Mesothelial cell of epicardium (in vitro differentiated cells): ENCODE data around the gene CDH24. TPM values are rescaled to one million over a fixed set of nuclear protein-coding genes. Genes with fewer than 3 reads are reported as not detected.

Source experiments
- DNase-seq, 2 experiments: peaks; one replicate each; pipeline ENCODE4 v3.0.0; 2021; ENCODE audit warnings: low spot score in 2 of 2; ENCODE audit not compliant: unreplicated experiment in 2 of 2
- H3K27ac Mint-ChIP-seq: 2 replicates; pipeline ENCODE4 v1.8.0; 2021; ENCODE audit warnings: mixed read lengths
- H3K27me3 Mint-ChIP-seq: 2 replicates; pipeline ENCODE4 v1.8.0; 2021; ENCODE audit warnings: low read depth, mixed read lengths
- H3K36me3 Mint-ChIP-seq: 2 replicates; pipeline ENCODE4 v1.8.0; 2021; ENCODE audit warnings: mixed read lengths
- H3K4me1 Mint-ChIP-seq: 2 replicates; pipeline ENCODE4 v1.8.0; 2021; ENCODE audit warnings: mixed read lengths
- H3K4me3 Mint-ChIP-seq: 2 replicates; pipeline ENCODE4 v1.8.0; 2021; ENCODE audit warnings: mild to moderate bottlenecking, moderate library complexity, mixed read lengths
- H3K9me3 Mint-ChIP-seq: 2 replicates; pipeline ENCODE4 v1.8.0; 2021; ENCODE audit warnings: mixed read lengths
- total RNA-seq: library from RNA; stranded (reverse); gene quantifications from 3 replicates; pipeline ENCODE4 v1.2.1, GENCODE V29; 2021
- TF ChIP-seq, protein P1 (sequence below): fragments of 200-600 bp; sonication (generic); IDR thresholded peaks from one replicate; pipeline ENCODE4 v1.5.0; 2021; ENCODE audit warnings: antibody characterized with exemption; ENCODE audit not compliant: unreplicated experiment

CDH24 gene
- total RNA-seq, 1 donor from 2014 or later = 30.4 TPM

DNA sequence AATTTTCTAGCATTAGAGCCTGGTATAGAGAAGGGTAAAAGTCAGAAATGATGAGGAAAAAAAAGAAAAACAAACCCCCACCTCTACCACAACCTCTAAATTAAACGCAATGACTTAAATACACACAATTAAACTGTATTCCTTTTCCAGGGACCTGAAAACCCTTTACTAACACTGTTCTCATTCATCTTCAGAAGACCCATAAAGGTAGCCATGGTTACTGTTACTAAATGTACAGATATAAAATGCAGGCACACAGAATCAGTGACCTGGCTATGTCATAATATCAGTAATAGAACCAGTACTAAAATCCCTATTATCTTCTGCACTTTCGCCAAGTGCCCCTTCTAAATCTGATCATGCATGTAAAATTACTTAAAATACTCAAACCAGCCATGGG lies 36.2 kb upstream of the CDH24 start:
- TF ChIP-seq, protein P1, sequence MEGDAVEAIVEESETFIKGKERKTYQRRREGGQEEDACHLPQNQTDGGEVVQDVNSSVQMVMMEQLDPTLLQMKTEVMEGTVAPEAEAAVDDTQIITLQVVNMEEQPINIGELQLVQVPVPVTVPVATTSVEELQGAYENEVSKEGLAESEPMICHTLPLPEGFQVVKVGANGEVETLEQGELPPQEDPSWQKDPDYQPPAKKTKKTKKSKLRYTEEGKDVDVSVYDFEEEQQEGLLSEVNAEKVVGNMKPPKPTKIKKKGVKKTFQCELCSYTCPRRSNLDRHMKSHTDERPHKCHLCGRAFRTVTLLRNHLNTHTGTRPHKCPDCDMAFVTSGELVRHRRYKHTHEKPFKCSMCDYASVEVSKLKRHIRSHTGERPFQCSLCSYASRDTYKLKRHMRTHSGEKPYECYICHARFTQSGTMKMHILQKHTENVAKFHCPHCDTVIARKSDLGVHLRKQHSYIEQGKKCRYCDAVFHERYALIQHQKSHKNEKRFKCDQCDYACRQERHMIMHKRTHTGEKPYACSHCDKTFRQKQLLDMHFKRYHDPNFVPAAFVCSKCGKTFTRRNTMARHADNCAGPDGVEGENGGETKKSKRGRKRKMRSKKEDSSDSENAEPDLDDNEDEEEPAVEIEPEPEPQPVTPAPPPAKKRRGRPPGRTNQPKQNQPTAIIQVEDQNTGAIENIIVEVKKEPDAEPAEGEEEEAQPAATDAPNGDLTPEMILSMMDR = no peak
- Mint-ChIP-seq H3K4me3 (no peak overlapping the region), H3K9me3 (no peaks in the 10 kb centered on the region), H3K36me3 (peaks cover 26% of the 10 kb centered on the region), H3K27ac (no peak overlapping the region), H3K4me1 (peaks cover 20% of the 10 kb centered on the region), H3K27me3 (no peaks in the 10 kb centered on the region)
- DNase-seq = no peak

DNA sequence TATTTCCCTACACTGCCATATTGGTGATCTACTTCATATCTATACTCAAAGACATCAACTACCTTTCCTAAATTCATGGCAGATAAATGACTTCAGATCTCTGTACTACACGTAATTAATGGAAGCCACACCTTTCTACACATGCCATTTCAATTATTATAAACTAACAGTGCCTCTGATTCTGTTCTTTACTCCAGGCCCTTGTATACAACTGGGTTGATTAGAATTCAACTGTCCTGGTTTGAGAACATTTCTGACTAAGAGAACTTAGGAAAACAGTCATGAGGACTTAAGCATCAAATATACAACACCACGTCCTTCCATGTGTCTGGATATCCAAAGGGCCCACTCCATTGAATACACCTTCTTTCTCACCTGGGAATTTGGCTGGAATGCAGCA lies 35.8 kb upstream of the CDH24 start:
- Mint-ChIP-seq H3K27me3 (no peaks in the 10 kb centered on the region), H3K27ac (no peak overlapping the region), H3K36me3 (peaks cover 25% of the 10 kb centered on the region), H3K9me3 (no peaks in the 10 kb centered on the region), H3K4me3 (no peak overlapping the region), H3K4me1 (peaks cover 20% of the 10 kb centered on the region)
- TF ChIP-seq, protein P1 = no peak
- no peak for DNase-seq

DNA sequence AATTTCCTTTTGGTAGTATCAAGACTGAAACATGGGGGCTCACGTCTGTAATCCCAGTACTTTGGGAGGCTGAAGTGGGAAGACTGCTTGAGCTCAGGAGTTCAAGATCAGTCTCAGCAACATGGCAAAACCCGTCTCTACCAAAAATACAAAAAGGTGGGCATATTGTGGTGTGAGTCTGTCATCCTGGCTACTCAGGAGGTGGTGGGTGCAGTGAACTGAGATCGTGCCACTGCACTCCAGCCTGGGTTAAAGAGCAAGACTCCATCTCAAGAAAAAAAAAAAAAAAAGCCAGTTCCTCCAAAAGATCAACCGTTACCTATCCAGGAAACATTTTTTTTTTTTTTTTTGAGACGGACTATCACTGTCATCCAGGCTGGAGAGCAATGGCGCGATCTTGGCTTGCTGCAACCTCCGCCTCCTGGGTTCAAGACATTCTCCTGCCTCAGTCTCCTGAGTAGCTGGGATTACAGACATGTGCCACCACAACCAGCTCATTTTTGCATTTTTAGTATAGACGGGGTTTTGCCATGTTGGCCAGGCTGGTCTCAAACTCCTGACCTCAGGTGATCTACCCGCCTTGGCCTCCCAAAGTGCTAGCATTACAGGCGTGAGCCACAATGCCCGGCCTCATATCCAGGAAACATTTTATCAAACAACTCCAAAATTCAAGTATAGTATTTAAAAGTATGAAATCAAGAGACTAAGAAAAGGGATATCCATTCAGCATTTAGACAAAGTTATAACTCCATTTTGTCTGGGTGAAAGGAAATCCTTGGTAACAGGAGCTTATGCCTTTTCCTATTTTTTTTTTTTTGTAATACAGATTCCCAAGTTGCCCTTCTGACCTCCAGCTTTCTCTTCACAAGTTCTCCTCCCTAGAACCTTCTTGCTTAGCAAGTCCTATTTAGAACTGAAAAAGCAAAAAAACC lies 34.2 kb upstream of the CDH24 start:
- H3K36me3 Mint-ChIP-seq = peaks cover 26% of the 10 kb centered on the region
- DNase-seq = no peak
- no peaks in the 10 kb centered on the region for H3K27me3 Mint-ChIP-seq
- TF ChIP-seq, protein P1 = no peak
- no peak overlapping the region for H3K27ac Mint-ChIP-seq
- no peaks in the 10 kb centered on the region for H3K9me3 Mint-ChIP-seq
- no peak overlapping the region for H3K4me3 Mint-ChIP-seq
- H3K4me1 Mint-ChIP-seq = peaks cover 11% of the 10 kb centered on the region

DNA sequence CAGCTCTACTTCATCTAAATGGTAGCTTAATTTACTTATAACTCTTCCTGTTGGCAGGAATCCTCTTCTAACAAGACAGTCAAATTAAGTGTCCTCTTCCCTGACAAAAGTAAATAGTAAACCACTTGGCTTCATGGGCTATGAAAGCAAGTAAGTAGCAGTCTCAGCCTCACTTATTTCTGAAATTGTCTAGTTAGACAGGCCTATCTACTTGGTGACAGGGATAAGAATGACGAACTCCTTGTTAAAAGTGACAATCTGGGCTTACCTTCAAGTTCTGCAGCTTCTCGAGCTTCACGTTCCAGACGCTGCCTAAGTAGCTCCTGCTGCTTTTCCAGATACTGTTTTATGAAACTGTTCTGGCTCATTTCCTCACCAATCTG lies 32.9 kb upstream of the CDH24 start:
- no peaks in the 10 kb centered on the region for H3K9me3 Mint-ChIP-seq
- no peak overlapping the region for H3K27ac Mint-ChIP-seq
- TF ChIP-seq, protein P1 = no peak
- H3K27me3 Mint-ChIP-seq = no peaks in the 10 kb centered on the region
- peaks cover 9% of the 10 kb centered on the region for H3K4me1 Mint-ChIP-seq
- H3K4me3 Mint-ChIP-seq = no peak overlapping the region
- no peak for DNase-seq
- H3K36me3 Mint-ChIP-seq = peaks cover 26% of the 10 kb centered on the region

DNA sequence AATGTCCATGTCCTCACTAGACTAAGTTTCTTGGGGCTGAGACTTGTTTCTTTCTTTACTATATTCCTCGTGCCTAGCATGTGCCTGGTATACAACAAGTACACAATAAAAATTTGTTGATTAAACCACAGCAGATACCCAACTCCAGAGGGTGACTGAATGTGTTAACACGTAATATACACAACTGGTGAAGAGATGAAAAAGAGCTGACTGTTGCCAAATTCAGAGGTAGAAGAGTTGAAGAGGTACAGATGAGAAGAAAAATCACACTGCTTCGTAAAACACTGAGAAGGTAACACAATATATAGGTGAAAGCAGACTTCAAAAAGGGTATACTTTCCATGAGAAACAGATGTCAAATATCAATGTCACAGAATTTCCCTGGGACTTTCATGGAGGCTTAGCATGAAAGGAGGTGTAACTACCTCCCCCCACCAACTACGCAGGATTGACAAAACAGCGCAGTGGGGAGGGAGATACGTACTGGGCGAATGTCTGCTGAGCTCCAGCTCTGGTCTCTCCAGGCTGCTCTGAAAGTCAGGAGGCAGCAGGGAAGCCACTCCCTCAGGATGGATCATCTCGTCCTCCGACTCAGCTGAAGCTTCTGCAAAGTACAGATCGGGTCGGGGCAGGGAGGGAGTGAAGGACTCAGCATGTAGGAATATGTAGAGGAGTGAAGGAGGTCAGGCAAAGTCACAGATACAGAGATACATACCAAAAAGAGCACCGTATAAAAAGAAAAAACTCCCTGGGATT lies 32.4 kb upstream of the CDH24 start:
- H3K9me3 Mint-ChIP-seq = no peaks in the 10 kb centered on the region
- H3K27ac Mint-ChIP-seq = no peak overlapping the region
- TF ChIP-seq, protein P1 = no peak
- no peak for DNase-seq
- peaks cover 9% of the 10 kb centered on the region for H3K4me1 Mint-ChIP-seq
- no peak overlapping the region for H3K4me3 Mint-ChIP-seq
- H3K36me3 Mint-ChIP-seq = peaks cover 28% of the 10 kb centered on the region
- no peaks in the 10 kb centered on the region for H3K27me3 Mint-ChIP-seq
